Measurements from ENCODE around the gene ARG2. TPM values are rescaled to one million over a fixed set of nuclear protein-coding genes. Genes with fewer than 3 reads are reported as not detected.

The ARG2 gene
- total and polyA plus RNA-seq, 2 donors (not counting 1 experiment from before 2014, with no cell fraction given), result 1.9 to 8.4 TPM

DNA sequence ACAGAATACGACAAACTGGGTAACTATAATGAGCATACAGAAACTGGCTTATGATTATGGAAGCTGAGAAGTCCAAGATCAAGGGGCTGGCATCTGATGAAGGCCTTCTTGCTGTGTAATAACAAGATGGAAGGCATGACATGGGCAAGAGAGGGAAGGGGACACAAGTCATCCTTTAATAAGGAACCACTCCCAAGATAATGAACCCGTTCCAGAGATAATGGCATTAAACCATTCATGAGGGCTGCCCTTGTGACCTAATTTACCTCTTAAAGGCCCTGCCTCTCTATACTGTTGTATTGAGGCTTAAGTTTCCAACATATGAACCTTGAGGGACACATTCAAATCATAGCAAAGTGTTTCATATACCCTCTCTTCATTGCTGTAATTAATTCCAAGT lies 59.3 kb downstream of the ARG2 start:
- no peak overlapping the region for H3K4me3 ChIP-seq (replicated peaks in 1 of 4; ENCODE audit: control extremely low read depth in 1 of 4, insufficient read depth in 1 of 4, low read depth in 3 of 4, low read length in 4 of 4)
- no peak overlapping the region for H3K9ac ChIP-seq (ENCODE audit: insufficient read depth, low read length)
- no peaks in the 10 kb centered on the region for H4K20me1 ChIP-seq (ENCODE audit: control insufficient read depth, extremely low read depth, insufficient read depth, low read length)
- no peak overlapping the region for H3K4me2 ChIP-seq (ENCODE audit: extremely low read depth, insufficient read depth, low read length)
- H3K27ac ChIP-seq (ENCODE audit: insufficient read depth, low read length), result no peak overlapping the region
- peaks cover 5% of the 10 kb centered on the region for H3K79me2 ChIP-seq (ENCODE audit: control insufficient read depth, insufficient read depth, low read length)
- H3K27me3 ChIP-seq (ENCODE audit: control insufficient read depth, insufficient read depth, low read length), result no peaks in the 10 kb centered on the region
- no peaks in the 10 kb centered on the region for H3K4me1 ChIP-seq (ENCODE audit: control insufficient read depth, extremely low read depth, insufficient read depth, low read length)
- TF ChIP-seq CTCF (conservative IDR thresholded peaks at IDR 0.05 in 1 of 2, IDR thresholded peaks at IDR 0.05 in 1 of 2; ENCODE audit: low read depth in 1 of 2, low read length in 2 of 2) (no peak), EZH2 (IDR thresholded peaks at IDR 0.05; ENCODE audit: low read length, missing control alignments) (no peak)
- no peak for DNase-seq (ENCODE audit: low read depth in 2 of 2)
- H2AFZ ChIP-seq (ENCODE audit: low read length), result no peak overlapping the region
- peaks cover 11% of the 10 kb centered on the region for H3K36me3 ChIP-seq (ENCODE audit: control insufficient read depth, insufficient read depth, low read length)
- no peaks in the 10 kb centered on the region for H3K9me3 ChIP-seq (ENCODE audit: control insufficient read depth, insufficient read depth, low read depth, low read length)

- Histone ChIP-seq H3K9ac (ENCODE audit: insufficient read depth, low read length) (no peak overlapping the region), H3K4me3 (replicated peaks in 1 of 4; ENCODE audit: control extremely low read depth in 1 of 4, insufficient read depth in 1 of 4, low read depth in 3 of 4, low read length in 4 of 4) (no peak overlapping the region), H3K79me2 (ENCODE audit: control insufficient read depth, insufficient read depth, low read length) (peaks cover 4% of the 10 kb centered on the region), H3K36me3 (ENCODE audit: control insufficient read depth, insufficient read depth, low read length) (peaks cover 13% of the 10 kb centered on the region), H3K4me2 (ENCODE audit: extremely low read depth, insufficient read depth, low read length) (no peak overlapping the region), H3K27ac (ENCODE audit: insufficient read depth, low read length) (peak overlapping the region; percentile 51), H3K4me1 (ENCODE audit: control insufficient read depth, extremely low read depth, insufficient read depth, low read length) (no peaks in the 10 kb centered on the region), H3K27me3 (ENCODE audit: control insufficient read depth, insufficient read depth, low read length) (no peaks in the 10 kb centered on the region), H2AFZ (ENCODE audit: low read length) (no peak overlapping the region), H4K20me1 (ENCODE audit: control insufficient read depth, extremely low read depth, insufficient read depth, low read length) (no peaks in the 10 kb centered on the region), H3K9me3 (ENCODE audit: control insufficient read depth, insufficient read depth, low read depth, low read length) (no peaks in the 10 kb centered on the region)
- TF ChIP-seq EZH2 (IDR thresholded peaks at IDR 0.05; ENCODE audit: low read length, missing control alignments) (no peak), CTCF (conservative IDR thresholded peaks at IDR 0.05 in 1 of 2, IDR thresholded peaks at IDR 0.05 in 1 of 2; ENCODE audit: low read depth in 1 of 2, low read length in 2 of 2) (no peak)
- DNase-seq (ENCODE audit: low read depth in 2 of 2), result peak; percentile 78 to 88
These were observed 60.4 kb downstream of the ARG2 start for GRCh38 chr14:67680121-67680602.

GRCh38 chr14:67680941-67681340 lies 61.2 kb downstream of the ARG2 start:
- no peak overlapping the region for H3K4me3 ChIP-seq (replicated peaks in 1 of 4; ENCODE audit: control extremely low read depth in 1 of 4, insufficient read depth in 1 of 4, low read depth in 3 of 4, low read length in 4 of 4)
- no peak overlapping the region for H3K9ac ChIP-seq (ENCODE audit: insufficient read depth, low read length)
- no peaks in the 10 kb centered on the region for H3K9me3 ChIP-seq (ENCODE audit: control insufficient read depth, insufficient read depth, low read depth, low read length)
- no peak overlapping the region for H2AFZ ChIP-seq (ENCODE audit: low read length)
- no peak overlapping the region for H3K4me2 ChIP-seq (ENCODE audit: extremely low read depth, insufficient read depth, low read length)
- no peaks in the 10 kb centered on the region for H3K4me1 ChIP-seq (ENCODE audit: control insufficient read depth, extremely low read depth, insufficient read depth, low read length)
- no peaks in the 10 kb centered on the region for H4K20me1 ChIP-seq (ENCODE audit: control insufficient read depth, extremely low read depth, insufficient read depth, low read length)
- H3K36me3 ChIP-seq (ENCODE audit: control insufficient read depth, insufficient read depth, low read length), result peaks cover 13% of the 10 kb centered on the region
- TF ChIP-seq EZH2 (IDR thresholded peaks at IDR 0.05; ENCODE audit: low read length, missing control alignments) (no peak), CTCF (conservative IDR thresholded peaks at IDR 0.05 in 1 of 2, IDR thresholded peaks at IDR 0.05 in 1 of 2; ENCODE audit: low read depth in 1 of 2, low read length in 2 of 2) (no peak)
- H3K79me2 ChIP-seq (ENCODE audit: control insufficient read depth, insufficient read depth, low read length), result peaks cover 4% of the 10 kb centered on the region
- no peak for DNase-seq (ENCODE audit: low read depth in 2 of 2)
- no peak overlapping the region for H3K27ac ChIP-seq (ENCODE audit: insufficient read depth, low read length)
- no peaks in the 10 kb centered on the region for H3K27me3 ChIP-seq (ENCODE audit: control insufficient read depth, insufficient read depth, low read length)

Data from fibroblast of lung (primary cell).